ENCODE results near the gene EFCAB8.

EFCAB8 gene

DNA sequence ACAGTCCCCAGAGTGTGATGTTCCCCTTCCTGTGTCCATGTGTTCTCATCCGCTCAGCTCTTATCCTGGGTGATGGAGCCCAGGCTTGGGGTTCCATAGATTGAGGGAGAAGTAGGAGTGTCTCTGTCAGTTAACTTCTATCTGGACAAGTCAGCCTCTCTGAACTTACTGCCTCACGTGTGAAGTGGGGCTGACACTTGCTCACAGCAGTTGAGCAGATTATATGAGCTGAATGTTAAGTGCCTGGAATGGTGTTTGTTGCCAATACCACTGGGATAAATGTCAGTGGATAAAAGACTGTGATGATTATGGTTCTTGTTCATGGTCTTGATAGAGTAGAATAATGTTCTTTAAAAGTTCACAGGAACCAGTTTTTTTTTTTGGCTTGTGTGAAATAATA lies 17.1 kb upstream of the EFCAB8 start:
- no peak for DNase-seq

GRCh38 chr20:32842688-32843524 lies 15.8 kb upstream of the EFCAB8 start:
- DNase-seq: no peak

DNA sequence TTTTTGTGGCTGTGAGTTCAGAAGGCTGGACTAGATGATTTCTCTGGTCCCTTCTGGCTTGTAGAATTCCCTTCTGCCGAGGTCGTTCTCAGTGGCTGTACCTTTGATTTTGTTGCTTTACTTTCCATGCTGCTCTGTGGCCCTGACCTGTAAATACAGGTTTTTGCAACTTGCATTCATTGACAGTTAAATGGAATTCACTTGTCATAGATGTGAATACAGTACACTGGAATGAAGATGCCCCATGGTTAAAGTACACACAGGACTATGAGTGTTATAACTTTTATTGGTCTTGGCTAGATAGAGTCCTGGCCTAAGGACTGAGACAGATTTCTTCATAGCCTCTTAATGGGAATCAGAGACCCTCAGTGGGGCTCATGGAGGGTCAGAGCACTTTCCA lies 12.9 kb upstream of the EFCAB8 start:
- no peak for DNase-seq

DNA sequence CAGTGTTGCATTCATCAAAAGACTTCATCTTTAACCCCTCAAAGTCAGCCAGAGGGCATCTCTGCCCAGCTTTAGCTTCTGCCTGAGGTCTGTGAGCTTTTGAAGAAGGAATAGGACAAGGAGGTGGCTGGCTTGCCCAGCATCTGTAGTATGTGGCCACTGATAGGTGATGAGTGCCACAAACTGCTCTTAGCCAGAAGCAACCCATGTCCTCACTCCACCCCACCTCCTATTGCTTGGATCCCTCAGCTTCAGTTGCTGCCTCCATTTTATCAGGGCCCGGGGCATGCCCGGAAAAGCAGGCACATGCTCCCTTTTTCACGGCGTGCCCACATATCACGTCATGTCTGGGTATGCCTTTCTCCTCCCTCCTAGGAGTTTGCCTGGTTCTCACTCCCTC lies 11.9 kb upstream of the EFCAB8 start:
- no peak for DNase-seq

- DNase-seq: no peak
Observed at GRCh38 chr20:32847964-32848363, 10.8 kb upstream of the EFCAB8 start.

- no peak for DNase-seq
Observed at GRCh38 chr20:32848846-32849245, 9.9 kb upstream of the EFCAB8 start.

GRCh38 chr20:32849577-32849976 lies 9.1 kb upstream of the EFCAB8 start:
- no peak for DNase-seq

DNA sequence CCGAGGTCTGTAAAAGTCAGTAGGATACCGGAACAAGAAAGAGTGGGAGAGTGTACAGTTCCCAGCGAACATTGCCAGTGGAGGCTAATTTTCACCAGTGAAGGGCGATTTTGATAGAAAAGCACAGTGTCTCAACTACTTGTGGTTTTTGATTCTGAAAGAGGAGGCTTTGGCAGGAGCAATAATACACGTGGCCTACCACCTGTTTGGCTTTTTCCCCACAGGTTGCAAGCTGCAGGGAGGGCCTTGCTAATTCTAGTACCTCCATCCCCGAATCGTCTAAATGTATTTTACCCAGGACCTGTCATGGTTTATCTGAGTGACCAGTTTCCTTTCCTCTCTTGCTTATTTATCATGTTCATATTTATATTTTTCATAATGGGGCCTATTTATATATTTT lies 3.3 kb upstream of the EFCAB8 start:
- DNase-seq: no peak

DNA sequence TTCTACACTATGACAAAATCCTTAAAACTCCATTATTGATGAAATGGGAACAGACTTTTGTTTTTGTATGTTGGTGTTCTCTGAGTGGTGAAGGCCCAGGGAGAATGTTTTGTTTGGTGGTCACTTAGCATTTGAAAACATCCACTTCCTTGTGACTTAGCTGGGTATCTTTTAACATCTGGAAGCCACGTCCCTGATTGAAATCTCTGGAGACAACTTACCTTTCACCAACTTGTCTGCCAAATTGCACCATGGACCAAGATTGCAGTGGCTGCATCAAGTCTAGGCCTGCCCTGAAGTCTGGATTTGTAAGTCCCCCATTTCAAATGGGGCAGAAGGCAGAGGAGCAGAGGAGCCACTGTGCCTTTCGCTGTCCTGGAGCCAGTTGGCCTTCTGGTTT lies 534 bp upstream of the EFCAB8 start:
- DNase-seq: no peak

- DNase-seq: no peak
Observed at GRCh38 chr20:32861446-32861845, 2.7 kb downstream of the EFCAB8 start.

DNA sequence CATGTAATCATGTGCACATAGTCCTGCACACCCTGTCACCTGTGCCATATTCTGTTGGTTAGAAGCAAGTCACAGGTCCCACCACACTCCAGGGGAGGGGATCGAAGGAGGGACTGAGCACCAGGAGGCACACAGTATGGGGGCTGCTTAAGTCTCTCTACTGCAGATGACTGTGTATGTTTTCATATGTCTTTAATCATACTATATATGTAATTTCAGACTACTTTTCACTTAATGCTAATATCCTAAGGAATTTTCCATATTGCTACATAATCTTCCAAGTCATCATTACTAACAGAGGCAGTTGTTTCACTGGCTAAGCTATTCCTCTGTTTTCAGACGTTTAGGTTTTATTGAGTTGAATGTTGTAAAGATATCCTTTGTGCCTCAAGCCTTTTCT lies 10.8 kb downstream of the EFCAB8 start:
- no peak for DNase-seq

GRCh38 chr20:32870526-32870925 lies 11.8 kb downstream of the EFCAB8 start:
- DNase-seq: peak; percentile 19

GRCh38 chr20:32870985-32871384 lies 12.3 kb downstream of the EFCAB8 start:
- no peak for DNase-seq

GRCh38 chr20:32871627-32872160 lies 13.0 kb downstream of the EFCAB8 start:
- peak; percentile 74 for DNase-seq

DNA sequence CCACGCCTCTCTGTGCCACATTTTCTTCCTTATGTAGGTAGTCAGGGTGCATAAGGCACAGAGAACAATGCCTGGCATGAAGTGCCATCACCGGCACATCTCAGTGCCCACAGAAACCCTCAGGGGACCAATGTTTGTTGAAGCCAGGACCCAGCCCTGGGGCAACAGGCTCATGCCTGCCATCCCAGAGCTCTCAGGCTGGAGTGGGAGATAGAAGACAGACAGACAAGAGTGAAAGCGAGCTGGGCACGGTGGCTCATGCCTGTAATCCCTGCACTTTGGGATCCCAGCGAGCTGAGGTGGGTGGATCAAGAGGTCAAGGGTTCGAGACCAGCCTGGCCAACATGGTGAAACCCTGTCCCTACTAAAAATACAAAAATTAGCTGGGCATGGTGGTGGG lies 13.5 kb downstream of the EFCAB8 start:
- DNase-seq: no peak

DNA sequence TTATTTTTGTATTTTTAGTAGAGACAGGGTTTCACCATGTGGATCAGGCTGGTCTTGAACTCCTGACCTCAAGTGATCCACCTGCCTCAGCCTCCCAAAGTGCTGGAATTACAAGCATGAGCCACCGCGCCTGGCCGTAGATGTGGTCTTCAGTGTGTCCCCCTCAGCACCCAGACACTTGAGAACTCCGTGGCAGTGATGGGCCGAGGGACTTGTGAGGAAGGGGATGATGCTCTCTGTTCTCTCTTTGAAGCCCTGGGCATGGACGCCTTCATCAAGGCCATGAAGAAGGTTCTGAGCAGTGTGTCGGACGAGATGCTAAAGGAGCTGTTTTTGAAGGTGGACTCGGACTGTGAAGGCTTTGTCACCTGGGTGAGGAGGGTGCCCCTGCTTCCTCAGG lies 16.9 kb downstream of the EFCAB8 start:
- no peak for DNase-seq

- DNase-seq: no peak
Observed at GRCh38 chr20:32877507-32877906, 18.8 kb downstream of the EFCAB8 start.

- DNase-seq: no peak
Observed at GRCh38 chr20:32878820-32879219, 20.1 kb downstream of the EFCAB8 start.

GRCh38 chr20:32879538-32879937 lies 20.8 kb downstream of the EFCAB8 start:
- no peak for DNase-seq

GRCh38 chr20:32880635-32881034 lies 21.9 kb downstream of the EFCAB8 start:
- DNase-seq: no peak

- no peak for DNase-seq
Observed at GRCh38 chr20:32883081-32883480, 24.4 kb downstream of the EFCAB8 start.

DNA sequence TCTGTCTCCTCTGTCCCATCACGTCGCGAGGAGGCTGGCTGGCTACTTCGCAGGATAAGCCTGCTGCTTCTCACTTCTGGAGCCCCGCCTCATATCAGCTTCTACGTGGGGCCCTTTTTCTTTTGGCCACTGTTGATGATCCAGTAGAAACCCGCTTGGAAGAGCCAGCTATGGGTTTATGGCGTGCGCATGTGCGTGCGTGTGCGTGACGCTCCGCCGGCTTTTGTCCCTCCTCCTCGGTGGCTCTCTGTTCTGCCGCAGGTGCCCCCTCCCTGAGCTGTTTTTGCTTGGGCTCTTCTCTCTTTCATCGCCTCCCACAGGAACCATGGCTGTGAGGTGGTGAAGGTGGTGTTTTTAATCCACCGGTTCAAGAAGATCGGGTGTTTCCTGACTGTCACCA lies 26.5 kb downstream of the EFCAB8 start:
- no peak for DNase-seq

DNA sequence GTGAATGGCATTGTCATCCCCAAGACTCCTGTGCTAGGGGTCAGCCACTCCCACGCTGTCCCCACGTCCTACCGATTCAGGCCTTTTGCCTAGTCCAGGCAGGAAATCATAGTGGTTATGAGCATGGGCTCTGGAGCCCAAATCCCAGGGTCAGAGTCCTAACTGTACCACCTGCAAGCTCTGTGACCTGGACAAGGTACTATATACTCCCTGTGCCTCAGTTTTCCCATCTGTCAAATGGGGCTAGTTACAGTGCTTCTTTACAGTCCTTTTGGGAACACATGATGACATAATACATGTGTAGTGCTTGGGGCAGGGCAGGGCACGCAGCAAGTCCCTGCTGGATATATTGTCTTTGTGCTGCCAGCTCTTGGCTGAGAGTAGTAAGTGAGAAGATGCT lies 27.2 kb downstream of the EFCAB8 start:
- no peak for DNase-seq

DNA sequence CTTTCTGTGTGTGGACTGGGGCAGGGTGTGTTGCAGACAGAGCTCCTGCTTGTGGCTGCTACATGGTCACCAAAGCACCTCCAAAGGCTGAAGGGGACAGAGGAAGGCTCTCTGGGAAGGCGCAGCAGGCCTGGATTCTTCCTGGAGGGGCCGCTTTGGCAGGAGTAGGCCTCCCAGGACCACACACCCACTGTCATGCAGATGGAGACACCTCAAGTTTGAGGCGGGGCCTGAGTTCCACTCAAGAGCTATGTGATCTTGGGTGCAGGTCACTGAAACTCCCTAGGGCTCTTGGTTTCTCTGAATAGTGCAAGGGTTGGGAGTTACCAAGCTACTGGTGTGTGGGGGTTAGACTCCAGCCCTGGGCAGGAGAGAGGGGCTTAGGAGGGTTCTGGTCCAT lies 27.9 kb downstream of the EFCAB8 start:
- no peak for DNase-seq

DNA sequence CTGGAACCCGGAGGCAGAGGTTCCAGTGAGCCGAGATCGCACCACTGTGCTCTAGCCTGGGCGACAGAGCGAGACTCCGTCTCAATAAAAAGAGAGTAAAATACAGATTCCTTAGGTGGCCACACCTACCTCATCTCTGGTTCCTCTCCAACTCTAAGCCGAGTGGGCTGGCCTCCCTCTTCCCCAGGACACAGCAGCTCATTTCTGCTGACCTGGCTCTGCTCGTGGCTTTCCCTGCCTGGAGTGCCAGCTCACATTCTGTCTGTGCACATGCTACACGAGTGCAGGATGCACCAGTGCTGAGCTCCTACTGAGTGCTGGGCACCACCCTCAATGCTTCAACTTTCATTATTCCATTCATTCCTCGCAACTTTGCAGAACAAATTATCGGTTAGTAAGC lies 28.8 kb downstream of the EFCAB8 start:
- no peak for DNase-seq

Measured in MV-4-11 (cell line).